HFF-Myc (cell line): ENCODE measurements around the gene EXD3.
"Not testable (repeated sequence)": the region's sequence is repeated elsewhere in the genome, so short reads cannot be mapped to it uniquely, and the experiment has no call there.

Experiments used
- DNase-seq: peaks from one replicate; pipeline ENCODE4 v3.0.0-alpha.2; 2011; ENCODE audit warnings: low read depth; ENCODE audit errors: extremely low read depth
- H3K4me3 ChIP-seq: replicated peaks from 2 replicates; pipeline ENCODE4 v1.5.1; 2011; ENCODE audit warnings: low read depth, mild to moderate bottlenecking, control low read depth, low read length
- TF ChIP-seq, protein P1 (sequence below): IDR thresholded peaks from 2 replicates; pipeline ENCODE4 v1.5.1; 2012; ENCODE audit warnings: mild to moderate bottlenecking, low read depth, low read length, control low read depth; ENCODE audit errors: missing control alignments

Gene EXD3

DNA sequence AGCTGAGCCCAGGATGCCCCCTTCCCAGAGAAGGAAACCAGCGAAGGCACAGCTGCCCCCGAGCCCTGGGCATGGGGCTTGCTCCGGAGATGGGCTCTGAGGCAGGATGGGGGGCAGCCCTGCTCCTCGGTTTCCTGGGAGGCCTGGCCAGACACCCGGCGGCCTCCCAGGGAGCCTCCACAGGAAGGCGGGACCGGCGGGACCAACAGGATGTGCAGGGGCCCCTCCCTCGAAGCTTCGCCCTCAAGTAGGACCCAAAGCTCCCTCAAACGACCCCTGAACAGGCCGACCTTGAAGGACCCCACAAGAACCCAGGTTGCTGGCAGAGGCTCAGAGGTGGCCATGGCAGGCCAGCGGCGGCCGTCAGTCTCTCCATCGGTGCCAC lies 11.7 kb downstream of the EXD3 start:
- no peak overlapping the region for H3K4me3 ChIP-seq
- TF ChIP-seq, protein P1, sequence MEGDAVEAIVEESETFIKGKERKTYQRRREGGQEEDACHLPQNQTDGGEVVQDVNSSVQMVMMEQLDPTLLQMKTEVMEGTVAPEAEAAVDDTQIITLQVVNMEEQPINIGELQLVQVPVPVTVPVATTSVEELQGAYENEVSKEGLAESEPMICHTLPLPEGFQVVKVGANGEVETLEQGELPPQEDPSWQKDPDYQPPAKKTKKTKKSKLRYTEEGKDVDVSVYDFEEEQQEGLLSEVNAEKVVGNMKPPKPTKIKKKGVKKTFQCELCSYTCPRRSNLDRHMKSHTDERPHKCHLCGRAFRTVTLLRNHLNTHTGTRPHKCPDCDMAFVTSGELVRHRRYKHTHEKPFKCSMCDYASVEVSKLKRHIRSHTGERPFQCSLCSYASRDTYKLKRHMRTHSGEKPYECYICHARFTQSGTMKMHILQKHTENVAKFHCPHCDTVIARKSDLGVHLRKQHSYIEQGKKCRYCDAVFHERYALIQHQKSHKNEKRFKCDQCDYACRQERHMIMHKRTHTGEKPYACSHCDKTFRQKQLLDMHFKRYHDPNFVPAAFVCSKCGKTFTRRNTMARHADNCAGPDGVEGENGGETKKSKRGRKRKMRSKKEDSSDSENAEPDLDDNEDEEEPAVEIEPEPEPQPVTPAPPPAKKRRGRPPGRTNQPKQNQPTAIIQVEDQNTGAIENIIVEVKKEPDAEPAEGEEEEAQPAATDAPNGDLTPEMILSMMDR: no peak
- no peak for DNase-seq

DNA sequence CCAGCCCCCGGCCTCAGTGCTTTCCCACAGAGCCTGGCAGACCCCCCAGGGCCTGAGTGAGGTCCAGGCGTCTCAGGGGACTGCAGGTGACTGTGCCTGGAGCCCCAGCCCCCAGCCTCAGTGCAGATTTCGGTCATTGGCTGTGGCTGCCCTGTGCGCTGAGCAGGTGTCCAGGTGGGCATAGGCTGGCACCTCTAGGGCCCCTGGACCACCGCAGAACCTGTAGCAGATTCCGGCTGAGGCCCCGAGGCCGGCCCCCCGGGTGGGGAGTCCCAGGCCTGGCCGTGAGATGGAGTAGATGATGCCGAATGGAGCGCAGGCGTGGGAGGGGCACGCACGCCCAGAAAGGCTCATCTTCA lies 12.1 kb downstream of the EXD3 start:
- DNase-seq: no peak
- TF ChIP-seq, protein P1: no peak
- H3K4me3 ChIP-seq: no peak overlapping the region

DNA sequence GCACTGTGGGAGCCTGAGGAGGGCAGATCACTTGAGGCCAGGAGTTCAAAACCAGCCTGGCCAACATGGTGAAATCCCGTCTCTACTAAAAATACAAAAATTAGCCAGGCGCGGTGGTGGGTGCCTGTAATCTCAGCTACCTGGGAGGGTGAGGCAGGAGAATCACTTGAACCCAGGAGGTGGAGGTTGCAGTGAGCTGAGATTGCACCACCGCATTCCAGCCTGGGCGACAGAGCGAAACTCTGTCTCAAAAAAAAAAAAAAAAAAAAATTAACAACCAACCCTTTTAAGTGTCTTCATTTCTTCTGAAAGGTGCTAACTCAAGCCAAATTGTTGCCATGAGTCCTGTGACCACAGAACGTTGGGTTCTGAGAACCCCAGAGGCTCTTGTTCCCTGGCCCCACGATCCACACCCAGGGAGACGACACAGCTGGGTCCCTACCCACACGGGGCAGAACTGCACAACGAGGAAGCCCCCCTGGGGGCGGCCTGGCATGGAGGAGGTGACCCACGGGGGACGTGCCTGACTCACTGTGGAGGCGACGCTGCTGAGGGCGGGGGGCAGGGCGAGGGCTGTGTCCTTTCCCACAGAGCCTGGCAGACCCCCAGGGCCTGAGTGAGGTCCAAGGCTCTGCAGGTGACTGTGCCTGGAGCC lies 12.6 kb downstream of the EXD3 start:
- DNase-seq, H3K4me3 ChIP-seq: not testable (repeated sequence)

DNA sequence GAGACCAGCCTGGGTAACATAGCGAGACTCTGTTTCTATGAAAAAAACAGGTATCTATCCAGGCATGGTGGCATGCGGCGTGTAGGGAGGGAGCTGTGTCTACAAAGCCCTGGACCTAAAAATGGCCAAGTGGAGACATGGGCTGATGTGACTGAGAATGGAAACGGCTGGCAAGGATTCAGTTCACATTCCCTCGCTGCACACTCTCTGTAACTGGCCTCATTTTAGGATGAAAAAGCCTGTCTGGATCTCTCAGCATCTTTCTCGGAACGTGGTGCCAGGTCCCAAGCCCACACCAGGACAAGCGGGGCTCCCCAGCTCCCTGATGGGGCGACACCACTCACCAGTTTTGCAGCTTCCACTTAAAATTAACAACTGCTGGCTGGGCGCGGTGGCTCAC lies 13.4 kb downstream of the EXD3 start:
- TF ChIP-seq, protein P1: no peak
- no peak for DNase-seq
- no peak overlapping the region for H3K4me3 ChIP-seq

DNA sequence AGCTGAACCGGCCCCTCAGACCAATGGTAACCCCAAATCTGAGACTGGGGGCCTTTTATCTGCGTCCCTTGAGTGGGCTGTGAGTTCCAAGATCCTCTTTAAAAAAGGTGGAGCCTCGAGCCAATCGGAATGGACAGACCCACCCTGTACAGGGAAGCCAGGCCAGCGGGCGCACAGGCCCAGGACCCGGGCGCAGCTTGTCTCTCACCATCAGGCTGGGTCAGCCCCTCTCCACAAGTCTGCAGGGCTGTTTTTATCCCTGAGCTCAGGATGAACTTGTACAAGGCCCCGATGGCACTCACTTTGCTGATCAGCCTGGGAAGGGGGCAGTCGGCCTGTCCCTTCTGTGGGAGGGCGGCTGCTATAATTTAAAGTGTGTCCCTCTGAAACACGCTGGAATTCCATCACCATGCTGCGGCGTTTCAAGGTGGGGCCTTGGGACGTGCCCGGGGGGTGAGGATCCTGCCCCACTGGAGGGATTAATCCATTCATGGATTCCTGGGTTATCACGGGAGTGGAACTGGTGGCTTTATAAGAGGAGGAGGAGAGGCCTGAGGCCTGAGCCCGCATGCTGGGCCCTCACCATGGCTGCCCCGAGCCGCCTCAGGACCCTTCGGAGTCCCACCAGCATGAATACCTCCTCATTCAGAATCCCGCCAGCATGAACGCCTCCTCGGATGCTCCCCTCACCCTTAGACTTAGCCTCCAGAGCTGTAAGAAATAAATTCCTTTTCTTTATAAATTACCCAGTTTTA lies 14.1 kb downstream of the EXD3 start:
- no peak for DNase-seq
- TF ChIP-seq, protein P1: no peak

DNA sequence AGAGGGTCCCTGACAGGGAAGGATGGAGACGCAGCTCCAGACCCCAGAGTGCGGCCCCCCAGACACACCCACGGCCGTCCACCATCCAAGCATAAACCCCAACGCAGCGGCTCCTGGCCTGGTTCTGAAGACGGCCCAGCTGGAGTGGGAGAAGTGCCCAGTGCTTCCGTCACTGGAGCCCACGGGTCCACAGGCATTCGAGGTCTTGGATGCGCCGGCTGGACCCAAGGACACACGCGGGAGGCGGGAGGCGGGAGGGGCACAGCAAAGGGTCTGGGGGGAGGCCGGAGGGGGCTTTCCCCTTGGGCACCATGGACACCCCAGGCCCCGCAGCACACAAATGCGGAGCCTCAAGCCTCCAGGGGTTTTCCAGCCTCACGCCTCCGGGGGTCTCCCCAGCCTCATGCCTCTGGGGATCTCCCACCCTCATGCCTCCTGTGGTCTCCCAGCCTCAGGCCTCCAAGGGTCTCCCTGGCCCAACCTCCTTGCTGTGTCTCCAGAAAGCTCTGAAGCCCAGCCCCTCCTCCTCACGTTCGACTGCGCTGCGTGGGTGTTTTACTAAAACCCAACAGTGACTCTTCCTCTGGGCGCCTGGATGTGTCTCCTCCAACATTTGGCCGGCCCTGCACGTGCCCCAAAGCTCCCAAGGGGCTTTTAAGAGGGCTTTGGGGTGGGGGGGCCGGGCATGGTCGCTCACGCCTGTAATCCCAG lies 15.2 kb downstream of the EXD3 start:
- no peak for DNase-seq
- TF ChIP-seq, protein P1: no peak
- no peak overlapping the region for H3K4me3 ChIP-seq

More for the DNA sequence above, 14.1 kb downstream of the EXD3 start:
- no peak overlapping the region for H3K4me3 ChIP-seq
